K562 (cell line): Measurements from ENCODE around the gene ELF3. TPM values are rescaled to one million over a fixed set of nuclear protein-coding genes. Genes with fewer than 3 reads are reported as not detected.

ENCODE experiments used
- ELF2 ChIP-seq: fragments of 250-450 bp; sonication (Bioruptor Pico); IDR thresholded peaks from 2 replicates; pipeline ENCODE4 v1.5.0; 2021; ENCODE audit warnings: mild to moderate bottlenecking
- ELF4 ChIP-seq: fragments of 450-650 bp; formaldehyde crosslinking; IDR thresholded peaks from 2 replicates; pipeline ENCODE4 v1.4.0; 2022; ENCODE audit warnings: missing genetic modification characterization
- ETV6 ChIP-seq, 3 experiments: fragments of 150-350 bp in 1 of 3; sonication (generic) in 1 of 3; formaldehyde crosslinking in 1 of 3; IDR thresholded peaks; 2 replicates each; pipeline versions ENCODE4 v1.6.1 to v1.8.0; 2014 to 2022; ENCODE audit warnings: borderline replicate concordance in 2 of 3, low read depth in 2 of 3, antibody characterized with exemption in 1 of 3, low read length in 1 of 3, mild to moderate bottlenecking in 1 of 3, missing genetic modification reagents in 1 of 3
- GATA2 ChIP-seq: sonication (generic); formaldehyde crosslinking; IDR thresholded peaks from 2 replicates; pipeline ENCODE4 v1.4.0; 2020; ENCODE audit warnings: mild to moderate bottlenecking, missing genetic modification reagents
- MED1 ChIP-seq: sonication (generic); formaldehyde crosslinking; IDR thresholded peaks from 2 replicates; pipeline ENCODE4 v1.8.1; 2023; ENCODE audit warnings: missing genetic modification reagents, borderline replicate concordance
- NCOA1 ChIP-seq: fragments of 450-650 bp; IDR thresholded peaks from 2 replicates; pipeline ENCODE4 v1.6.1; 2016; ENCODE audit warnings: low read depth
- NFIC ChIP-seq: fragments of 450-650 bp; IDR thresholded peaks from 2 replicates; pipeline ENCODE4 v1.6.1; 2017; ENCODE audit warnings: mild to moderate bottlenecking, inconsistent platforms
- PHF20 ChIP-seq: fragments of 450-650 bp; IDR thresholded peaks from 2 replicates; pipeline ENCODE4 v1.6.1; 2018; ENCODE audit not compliant: partially characterized antibody
- SMARCE1 ChIP-seq: fragments of 450-650 bp; IDR thresholded peaks from 2 replicates; pipeline ENCODE4 v1.7.1; 2016; ENCODE audit warnings: mild to moderate bottlenecking
- ZC3H8 ChIP-seq: fragments of 450-650 bp; IDR thresholded peaks from 2 replicates; pipeline ENCODE4 v1.6.1; 2017
- ZNF133 ChIP-seq: fragments of 250-450 bp; sonication (Bioruptor Pico); IDR thresholded peaks from 2 replicates; pipeline ENCODE4 v1.4.0; 2020; ENCODE audit warnings: mild to moderate bottlenecking
- ZNF696 ChIP-seq: fragments of 250-450 bp; sonication (Bioruptor Pico); conservative IDR thresholded peaks from 2 replicates; pipeline ENCODE4 v1.4.0; 2020; ENCODE audit warnings: mild to moderate bottlenecking, moderate library complexity
- polyA plus RNA-seq, 8 experiments: library from polyadenylated mRNA; depleted of rRNA in 4 of 8; stranded (reverse) in 5 of 8; unstranded in 3 of 8; fragments of >200 nt; fragmentation: Nextera tagmentation in 2 of 8; fragmentation: Illumina TruSeq in 1 of 8; extraction: Ambion mirVana in 2 of 8; extraction: Trizol in 1 of 8; gene quantifications; 2 replicates each; pipeline versions ENCODE4 v1.2.1 to v1.2.3, GENCODE V29; 2011 to 2014; ENCODE audit warnings: inconsistent platforms in 1 of 8, missing spikeins in 1 of 8
- total RNA-seq, 7 experiments: library from RNA; depleted of rRNA in 6 of 7; stranded (reverse); fragments of >200 nt in 6 of 7; fragmentation: Illumina TruSeq in 2 of 7; extraction: Trizol in 2 of 7; gene quantifications; 2 replicates each; pipeline versions ENCODE4 v1.2.1 to v1.2.3, GENCODE V29; 2011 to 2021; ENCODE audit warnings: low replicate concordance in 1 of 7
- TF ChIP-seq, protein P1 (sequence below), 3 experiments: fragments of 200-800 bp in 1 of 3; sonication (Bioruptor generic) in 1 of 3; sonication (generic) in 1 of 3; formaldehyde crosslinking in 1 of 3; IDR thresholded peaks; 2 replicates each; pipeline versions ENCODE4 v1.6.1 to v1.8.0; 2016 to 2022; ENCODE audit warnings: mild to moderate bottlenecking in 2 of 3, missing compliant biosample characterization in 2 of 3, missing genetic modification characterization in 2 of 3, missing genetic modification reagents in 1 of 3
- TF ChIP-seq, protein P2 (sequence below): sonication (generic); formaldehyde crosslinking; IDR thresholded peaks from 2 replicates; pipeline ENCODE4 v1.8.0; 2022; ENCODE audit warnings: missing genetic modification reagents, mild to moderate bottlenecking, borderline replicate concordance
- TF ChIP-seq, protein P3 (sequence below): fragments of 250-450 bp; sonication (Bioruptor Pico); IDR thresholded peaks from 2 replicates; pipeline ENCODE4 v1.5.1; 2021; ENCODE audit warnings: mild to moderate bottlenecking
- TF ChIP-seq, protein P4 (sequence below): fragments of 250-450 bp; sonication (Bioruptor Pico); IDR thresholded peaks from 2 replicates; pipeline ENCODE4 v1.4.0; 2020
- TF ChIP-seq, protein P5 (sequence below): fragments of 450-650 bp; IDR thresholded peaks from 2 replicates; pipeline ENCODE4 v1.6.1; 2016; ENCODE audit warnings: borderline replicate concordance

The ELF3 gene
- total and polyA plus RNA-seq, 9 of the 15 experiments (the other 6 are each of a cell fraction or from before 2014, with no cell fraction given) = 0.03 to 1.2 (median 0.07) TPM; not detected in 4

DNA sequence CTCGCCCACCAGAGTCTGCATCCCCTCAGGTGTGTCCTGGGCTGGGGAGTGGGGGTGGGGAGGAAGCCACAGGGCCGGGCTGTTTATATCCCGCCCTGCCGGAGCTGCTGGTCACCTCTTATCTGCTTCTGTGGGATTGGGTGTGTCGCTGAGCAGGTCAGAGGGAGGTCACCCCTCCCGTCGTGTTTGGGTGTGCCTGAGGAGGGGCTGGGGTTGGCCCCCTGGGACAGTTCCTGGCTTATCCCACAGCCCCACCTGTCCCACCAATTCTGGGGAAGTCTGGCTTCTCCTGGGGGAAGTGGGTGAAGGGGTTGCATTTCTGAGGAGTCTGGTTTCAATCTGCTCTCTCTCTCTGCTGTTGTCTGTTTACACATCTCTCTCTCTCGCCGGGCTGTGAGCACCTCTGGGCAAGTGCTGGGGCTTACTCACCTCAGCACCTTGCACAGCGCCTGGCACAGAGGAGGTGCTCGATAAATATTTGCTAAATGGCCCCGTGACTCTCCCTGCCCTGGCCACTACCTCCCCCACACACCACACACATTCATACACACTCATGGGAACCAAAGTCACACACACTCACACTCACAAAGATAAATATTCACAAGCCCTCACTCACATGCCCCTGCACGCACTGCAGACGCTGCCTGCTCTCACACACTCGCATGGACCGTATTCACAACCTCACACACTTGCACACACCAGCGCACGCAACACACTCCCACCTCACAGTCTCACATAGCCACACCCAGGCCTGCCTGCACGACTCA is 8.3 kb downstream of the ELF3 start (continued):
- TF ChIP-seq, protein P1, sequence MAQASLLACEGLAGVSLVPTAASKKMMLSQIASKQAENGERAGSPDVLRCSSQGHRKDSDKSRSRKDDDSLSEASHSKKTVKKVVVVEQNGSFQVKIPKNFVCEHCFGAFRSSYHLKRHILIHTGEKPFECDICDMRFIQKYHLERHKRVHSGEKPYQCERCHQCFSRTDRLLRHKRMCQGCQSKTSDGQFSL (CRISPR knock-in tag; IDR thresholded peaks at IDR 0.05) = peak; percentile 11; the same call in 1 of the 2 replicates
- TF ChIP-seq, protein P1 (tag; IDR thresholded peaks at IDR 0.05) = peak in 1 of 2 experiments; percentile 1; a peak in 1 of 4 replicates
- TF ChIP-seq SMARCE1 (peak; percentile 95), GATA2 (CRISPR knock-in tag) (peak; percentile 70; the same call in 1 of the 2 replicates), MED1 (no peak), NCOA1 (peak; percentile 83), PHF20 (peak; percentile 53), ELF4 (CRISPR knock-in tag) (peak; percentile 72; the same call in 1 of the 2 replicates), ZNF696 (no peak), NFIC (peak; percentile 30; the same call in 1 of the 2 replicates), ZNF133 (CRISPR knock-in tag) (no peak), ETV6 (IDR thresholded peaks at IDR 0.05; ENCODE audit: borderline replicate concordance in 1 of 2, low read depth in 2 of 2, low read length in 1 of 2) (0 out of 4 replicates have a peak, but pooled peaks have one; percentile 15 to 26), ETV6 (CRISPR knock-in tag; IDR thresholded peaks at IDR 0.05; ENCODE audit: borderline replicate concordance) (no peak), ELF2 (CRISPR knock-in tag) (no peak), ZC3H8 (no peak)
- TF ChIP-seq, protein P2, sequence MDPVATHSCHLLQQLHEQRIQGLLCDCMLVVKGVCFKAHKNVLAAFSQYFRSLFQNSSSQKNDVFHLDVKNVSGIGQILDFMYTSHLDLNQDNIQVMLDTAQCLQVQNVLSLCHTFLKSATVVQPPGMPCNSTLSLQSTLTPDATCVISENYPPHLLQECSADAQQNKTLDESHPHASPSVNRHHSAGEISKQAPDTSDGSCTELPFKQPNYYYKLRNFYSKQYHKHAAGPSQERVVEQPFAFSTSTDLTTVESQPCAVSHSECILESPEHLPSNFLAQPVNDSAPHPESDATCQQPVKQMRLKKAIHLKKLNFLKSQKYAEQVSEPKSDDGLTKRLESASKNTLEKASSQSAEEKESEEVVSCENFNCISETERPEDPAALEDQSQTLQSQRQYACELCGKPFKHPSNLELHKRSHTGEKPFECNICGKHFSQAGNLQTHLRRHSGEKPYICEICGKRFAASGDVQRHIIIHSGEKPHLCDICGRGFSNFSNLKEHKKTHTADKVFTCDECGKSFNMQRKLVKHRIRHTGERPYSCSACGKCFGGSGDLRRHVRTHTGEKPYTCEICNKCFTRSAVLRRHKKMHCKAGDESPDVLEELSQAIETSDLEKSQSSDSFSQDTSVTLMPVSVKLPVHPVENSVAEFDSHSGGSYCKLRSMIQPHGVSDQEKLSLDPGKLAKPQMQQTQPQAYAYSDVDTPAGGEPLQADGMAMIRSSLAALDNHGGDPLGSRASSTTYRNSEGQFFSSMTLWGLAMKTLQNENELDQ (CRISPR knock-in tag) = no peak
- TF ChIP-seq, protein P3, sequence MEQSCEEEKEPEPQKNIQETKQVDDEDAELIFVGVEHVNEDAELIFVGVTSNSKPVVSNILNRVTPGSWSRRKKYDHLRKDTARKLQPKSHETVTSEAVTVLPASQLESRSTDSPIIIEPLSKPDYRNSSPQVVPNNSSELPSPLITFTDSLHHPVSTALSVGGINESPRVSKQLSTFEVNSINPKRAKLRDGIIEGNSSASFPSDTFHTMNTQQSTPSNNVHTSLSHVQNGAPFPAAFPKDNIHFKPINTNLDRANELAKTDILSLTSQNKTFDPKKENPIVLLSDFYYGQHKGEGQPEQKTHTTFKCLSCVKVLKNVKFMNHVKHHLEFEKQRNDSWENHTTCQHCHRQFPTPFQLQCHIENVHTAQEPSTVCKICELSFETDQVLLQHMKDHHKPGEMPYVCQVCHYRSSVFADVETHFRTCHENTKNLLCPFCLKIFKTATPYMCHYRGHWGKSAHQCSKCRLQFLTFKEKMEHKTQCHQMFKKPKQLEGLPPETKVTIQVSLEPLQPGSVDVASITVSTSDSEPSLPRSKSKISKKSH (CRISPR knock-in tag) = no peak
- TF ChIP-seq, protein P4, sequence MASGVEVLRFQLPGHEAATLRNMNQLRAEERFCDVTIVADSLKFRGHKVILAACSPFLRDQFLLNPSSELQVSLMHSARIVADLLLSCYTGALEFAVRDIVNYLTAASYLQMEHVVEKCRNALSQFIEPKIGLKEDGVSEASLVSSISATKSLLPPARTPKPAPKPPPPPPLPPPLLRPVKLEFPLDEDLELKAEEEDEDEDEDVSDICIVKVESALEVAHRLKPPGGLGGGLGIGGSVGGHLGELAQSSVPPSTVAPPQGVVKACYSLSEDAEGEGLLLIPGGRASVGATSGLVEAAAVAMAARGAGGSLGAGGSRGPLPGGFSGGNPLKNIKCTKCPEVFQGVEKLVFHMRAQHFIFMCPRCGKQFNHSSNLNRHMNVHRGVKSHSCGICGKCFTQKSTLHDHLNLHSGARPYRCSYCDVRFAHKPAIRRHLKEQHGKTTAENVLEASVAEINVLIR (CRISPR knock-in tag) = no peak
- TF ChIP-seq, protein P5, sequence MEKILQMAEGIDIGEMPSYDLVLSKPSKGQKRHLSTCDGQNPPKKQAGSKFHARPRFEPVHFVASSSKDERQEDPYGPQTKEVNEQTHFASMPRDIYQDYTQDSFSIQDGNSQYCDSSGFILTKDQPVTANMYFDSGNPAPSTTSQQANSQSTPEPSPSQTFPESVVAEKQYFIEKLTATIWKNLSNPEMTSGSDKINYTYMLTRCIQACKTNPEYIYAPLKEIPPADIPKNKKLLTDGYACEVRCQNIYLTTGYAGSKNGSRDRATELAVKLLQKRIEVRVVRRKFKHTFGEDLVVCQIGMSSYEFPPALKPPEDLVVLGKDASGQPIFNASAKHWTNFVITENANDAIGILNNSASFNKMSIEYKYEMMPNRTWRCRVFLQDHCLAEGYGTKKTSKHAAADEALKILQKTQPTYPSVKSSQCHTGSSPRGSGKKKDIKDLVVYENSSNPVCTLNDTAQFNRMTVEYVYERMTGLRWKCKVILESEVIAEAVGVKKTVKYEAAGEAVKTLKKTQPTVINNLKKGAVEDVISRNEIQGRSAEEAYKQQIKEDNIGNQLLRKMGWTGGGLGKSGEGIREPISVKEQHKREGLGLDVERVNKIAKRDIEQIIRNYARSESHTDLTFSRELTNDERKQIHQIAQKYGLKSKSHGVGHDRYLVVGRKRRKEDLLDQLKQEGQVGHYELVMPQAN = peak; percentile 16; the same call in 1 of the 2 replicates
